ENCODE data around the gene ZNF530.

The ZNF530 gene

DNA sequence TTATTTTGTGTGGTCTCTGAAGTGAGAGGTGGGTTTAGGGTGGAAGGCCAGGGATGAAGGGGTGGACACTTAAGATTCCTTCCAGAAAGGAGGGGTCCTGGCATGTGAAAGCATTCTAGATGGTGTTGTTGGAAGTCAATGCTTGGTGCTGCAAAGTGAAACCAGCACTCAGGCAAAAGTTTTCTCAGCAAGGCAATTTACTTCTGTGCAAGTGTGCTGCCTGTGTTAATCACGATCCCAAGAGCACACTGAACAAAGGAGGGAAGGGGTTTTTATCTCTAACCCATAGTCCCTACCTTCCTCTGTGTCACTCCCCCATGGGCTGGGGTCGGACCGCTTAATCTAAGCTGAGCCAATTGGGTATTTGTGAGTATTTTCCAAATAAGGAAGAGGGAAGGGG lies 15.7 kb downstream of the ZNF530 start:
- peak; percentile 38 for DNase-seq

DNA sequence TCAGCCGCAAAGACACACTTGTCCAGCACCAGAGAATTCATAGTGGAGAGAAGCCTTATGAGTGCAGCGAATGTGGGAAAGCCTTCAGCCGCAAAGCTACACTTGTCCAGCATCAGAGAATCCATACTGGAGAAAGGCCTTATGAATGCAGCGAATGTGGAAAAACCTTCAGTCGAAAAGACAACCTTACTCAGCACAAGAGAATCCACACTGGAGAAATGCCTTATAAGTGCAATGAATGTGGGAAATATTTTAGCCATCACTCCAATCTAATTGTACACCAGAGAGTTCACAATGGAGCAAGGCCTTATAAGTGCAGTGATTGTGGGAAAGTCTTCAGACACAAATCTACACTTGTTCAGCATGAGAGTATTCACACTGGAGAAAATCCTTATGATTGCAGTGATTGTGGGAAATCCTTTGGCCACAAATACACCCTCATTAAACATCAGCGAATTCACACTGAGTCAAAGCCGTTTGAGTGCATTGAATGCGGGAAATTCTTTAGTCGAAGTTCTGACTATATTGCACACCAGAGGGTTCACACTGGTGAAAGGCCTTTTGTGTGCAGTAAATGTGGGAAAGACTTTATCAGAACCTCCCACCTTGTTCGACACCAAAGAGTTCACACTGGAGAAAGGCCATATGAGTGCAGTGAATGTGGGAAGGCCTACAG lies 21.1 kb downstream of the ZNF530 start:
- no peak for DNase-seq

DNA sequence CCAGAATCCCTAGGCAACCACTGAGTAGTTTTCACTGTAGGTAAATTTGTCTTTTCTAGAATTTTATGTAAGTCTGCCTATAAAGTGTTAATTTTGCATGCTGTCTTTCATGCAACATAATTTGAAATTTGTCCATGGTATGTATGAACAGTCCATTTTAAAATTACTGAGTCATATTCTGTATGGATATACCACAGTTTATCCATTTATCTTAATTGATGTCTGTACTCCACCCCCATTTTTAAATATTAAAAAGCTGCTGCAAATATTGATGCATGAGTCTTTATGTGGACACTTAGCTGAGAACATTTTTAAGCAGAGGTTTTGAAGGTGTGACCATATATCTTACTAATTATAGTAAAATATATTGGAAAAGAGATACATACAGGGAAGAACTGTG lies 23.4 kb downstream of the ZNF530 start:
- DNase-seq, result no peak

DNA sequence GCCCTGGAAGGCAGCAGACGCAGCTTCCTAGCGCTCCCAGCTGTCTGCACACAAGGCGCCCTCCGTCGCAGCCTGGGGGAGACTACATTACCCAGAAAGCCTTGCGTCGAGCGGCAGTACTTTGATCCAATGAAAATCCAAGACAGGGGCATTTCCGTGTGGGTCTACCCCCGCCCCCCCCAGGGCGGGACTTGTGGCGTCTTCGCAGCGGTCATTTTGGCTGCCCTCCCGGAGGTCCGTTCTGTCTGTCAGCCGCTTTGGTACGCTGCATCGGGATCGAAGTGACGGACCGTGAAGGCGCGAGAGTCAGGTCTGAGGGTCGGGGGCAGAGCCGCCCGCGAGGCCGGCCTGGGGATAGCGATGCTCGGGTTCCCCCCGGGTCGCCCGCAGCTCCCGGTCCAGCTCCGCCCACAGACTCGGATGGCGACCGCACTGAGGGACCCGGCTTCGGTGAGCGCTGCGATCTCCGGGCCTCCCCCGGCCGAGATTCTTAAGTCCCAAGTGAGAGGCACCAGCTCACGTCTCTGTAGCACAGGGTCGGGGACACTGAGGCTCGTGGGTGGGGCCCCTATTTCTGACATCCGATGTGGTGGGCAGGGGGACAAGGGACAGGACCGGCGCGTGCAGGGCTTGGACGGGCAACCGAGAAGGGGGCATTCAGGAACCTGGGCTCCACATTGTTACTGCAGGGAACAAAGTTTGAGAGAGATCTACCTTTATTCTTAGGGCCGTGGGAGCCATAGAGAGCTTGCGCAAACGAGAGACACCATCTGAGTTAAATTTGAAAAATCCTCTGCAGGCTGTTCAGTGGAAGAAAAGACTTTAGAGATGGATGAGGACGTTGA lies 33.5 kb downstream of the ZNF530 start, which contains the start of gene ZNF211:
Gene ZNF211 (plus strand): TSS at position 182 of the 845 bp plus-strand sequence. CDS start 179 bp downstream, at position 361.
- peak; percentile 96 for DNase-seq

DNA sequence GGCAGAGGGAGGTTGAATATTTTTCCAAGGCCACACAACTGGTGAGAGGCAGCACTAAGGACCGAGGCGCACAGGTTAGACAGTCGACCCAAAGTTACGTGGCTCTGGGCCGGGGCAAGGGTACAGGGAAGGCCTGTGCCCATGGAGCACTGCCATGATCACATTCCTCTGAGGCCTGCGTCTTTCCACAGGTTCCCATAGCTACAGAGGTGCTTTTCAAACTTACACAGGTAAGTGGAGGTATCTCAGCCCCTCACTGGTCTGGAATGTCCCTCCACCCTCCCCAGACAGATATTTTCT lies 34.1 kb downstream of the ZNF530 start:
- no peak for DNase-seq

DNA sequence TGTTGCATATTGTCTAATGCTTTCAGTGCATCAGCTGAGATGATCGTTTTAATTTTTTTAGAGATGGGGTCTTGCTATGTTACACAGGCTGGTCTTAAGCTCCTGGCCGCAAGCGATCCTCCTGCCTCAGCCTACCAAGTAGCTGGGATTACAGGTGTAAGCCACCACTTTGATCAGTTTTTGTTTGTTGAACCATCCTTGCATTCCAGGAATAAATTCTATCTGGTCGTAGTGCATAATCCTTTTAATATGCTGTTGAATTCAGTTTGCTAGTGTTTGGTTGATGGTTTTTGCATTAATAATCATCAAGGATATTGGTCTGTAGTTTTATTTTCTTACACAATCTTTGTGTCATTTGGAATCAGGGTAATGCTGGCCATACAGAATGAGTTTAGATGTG lies 37.7 kb downstream of the ZNF530 start:
- no peak for DNase-seq

DNA sequence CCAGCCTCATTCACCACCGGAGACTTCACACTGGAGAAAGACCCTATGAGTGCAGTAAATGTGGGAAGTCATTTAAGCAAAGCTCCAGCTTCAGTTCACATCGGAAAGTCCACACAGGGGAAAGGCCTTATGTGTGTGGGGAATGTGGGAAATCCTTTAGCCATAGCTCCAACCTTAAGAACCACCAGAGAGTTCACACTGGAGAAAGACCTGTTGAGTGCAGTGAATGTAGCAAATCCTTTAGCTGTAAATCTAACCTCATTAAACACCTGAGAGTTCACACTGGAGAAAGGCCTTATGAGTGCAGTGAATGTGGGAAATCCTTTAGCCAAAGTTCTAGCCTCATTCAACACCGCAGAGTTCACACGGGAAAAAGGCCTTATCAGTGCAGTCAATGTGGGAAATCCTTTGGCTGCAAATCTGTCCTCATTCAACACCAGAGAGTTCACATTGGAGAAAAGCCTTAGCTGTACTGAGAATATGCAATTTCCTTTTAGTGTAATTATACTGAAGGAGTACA lies 42.1 kb downstream of the ZNF530 start:
- DNase-seq, result no peak

DNA sequence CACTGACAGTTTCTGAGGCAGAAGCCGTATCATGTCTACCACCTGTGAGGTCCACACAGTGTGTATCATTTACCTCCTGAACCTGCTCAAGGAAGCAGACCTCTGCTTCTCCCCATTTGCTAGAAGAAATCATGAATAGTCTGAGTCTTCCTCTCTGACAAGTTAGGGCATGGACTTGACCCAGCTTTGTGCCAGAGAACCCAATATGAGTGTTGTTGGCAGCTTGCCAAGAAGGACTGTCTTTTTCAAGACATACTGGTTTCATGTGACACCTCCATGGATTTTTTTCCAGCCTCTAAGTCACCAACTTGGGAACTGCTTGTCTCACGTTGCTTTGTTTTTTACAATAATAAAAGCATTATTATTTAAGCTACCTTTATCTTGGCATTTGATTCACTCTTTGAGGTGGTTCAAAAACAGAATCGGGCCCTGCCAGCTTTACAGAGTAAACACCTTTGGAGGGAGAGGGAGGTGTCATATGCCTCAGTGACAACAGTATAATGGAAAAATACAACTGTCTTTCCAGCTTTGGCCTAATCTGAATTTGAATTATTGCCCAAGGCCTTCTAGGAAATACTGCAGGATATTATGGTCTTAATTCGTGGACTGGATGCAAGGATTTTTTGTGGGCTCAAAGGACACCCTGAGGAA lies 42.8 kb downstream of the ZNF530 start:
- DNase-seq, result peak; percentile 20

DNA sequence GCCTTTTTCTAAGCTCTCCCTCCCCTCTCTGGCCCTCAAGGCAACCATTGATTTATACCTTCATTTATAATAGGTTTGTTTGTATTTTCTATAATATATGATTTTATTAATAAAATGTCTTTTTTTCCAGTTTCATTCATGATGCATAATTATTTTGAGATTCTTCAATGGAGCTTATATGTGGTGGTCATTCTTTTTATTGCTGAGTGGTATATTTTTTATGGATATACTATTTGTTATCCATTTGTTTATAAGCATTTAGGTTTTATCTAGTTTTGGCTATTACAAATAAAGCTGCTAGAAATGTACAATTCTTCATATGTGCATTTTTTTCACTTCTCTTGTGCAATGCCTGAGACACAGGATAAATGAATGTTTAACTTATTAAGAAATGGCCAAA lies 44.0 kb downstream of the ZNF530 start:
- no peak for DNase-seq

DNA sequence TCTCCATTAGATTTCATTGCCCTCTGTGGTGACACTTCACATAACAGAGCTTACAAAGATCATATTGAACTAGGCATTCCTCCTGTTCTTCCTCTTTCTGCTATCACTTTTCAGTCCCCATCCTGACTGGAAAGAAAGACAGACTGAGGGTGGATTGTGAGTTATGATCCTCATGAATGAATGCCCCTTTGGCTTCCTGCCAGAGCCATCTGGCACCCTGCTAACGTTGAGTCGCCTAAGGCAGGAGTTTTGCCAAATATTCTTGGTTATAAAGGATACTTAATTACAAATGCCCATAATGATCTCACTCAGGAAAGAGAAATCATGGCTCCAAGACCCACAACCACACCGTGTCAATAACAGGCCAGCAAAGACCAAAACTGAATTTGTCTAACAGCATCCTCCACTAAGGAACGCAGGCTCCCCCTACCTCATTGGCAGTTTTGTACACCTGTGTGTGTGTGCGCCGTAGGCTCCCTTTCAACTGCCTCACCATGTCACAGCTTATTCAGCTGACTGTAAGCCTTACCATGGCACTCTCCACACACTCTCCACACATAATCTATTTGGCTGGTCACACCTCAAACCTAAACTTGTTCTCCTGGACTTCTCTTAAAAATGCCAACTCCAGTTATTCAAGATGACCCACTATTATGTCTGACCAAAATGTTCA lies 48.8 kb downstream of the ZNF530 start:
- DNase-seq, result no peak

DNA sequence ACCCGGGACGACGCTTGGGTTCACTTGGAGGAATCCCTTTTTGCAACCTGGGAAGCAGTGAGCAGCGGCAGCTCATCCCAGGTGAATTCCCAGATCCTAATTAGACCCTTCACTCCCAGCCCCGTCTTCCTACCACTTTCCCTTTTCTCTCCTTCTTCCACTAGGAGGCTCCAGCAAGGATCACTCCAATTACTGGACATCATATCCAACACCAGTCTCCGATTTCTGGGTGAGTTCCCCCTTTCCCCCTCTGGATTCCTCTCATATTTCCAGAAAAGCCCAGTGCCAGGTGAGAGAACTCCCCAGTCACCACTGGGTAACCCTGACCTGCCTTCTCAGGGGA lies 51.9 kb downstream of the ZNF530 start:
- no peak for DNase-seq

DNA sequence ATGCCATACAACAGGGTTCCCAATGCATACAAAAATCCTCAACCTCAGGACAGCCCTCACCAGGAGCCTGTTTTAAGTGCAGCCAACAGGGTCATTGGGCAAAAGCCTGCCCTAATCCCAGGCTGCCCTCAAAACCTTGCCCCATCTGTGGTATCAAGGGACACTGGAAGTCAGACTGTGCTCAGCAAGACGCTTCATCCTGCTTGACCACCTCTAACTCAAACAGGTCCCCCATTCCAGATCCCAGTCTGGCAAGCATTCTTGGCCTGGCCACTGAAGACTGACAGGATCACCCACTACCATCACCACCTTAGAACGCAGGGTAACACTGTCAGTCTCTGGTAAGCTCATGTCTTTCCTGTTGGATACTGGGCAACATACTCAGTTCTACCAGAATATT lies 54.0 kb downstream of the ZNF530 start:
- DNase-seq, result no peak

DNA sequence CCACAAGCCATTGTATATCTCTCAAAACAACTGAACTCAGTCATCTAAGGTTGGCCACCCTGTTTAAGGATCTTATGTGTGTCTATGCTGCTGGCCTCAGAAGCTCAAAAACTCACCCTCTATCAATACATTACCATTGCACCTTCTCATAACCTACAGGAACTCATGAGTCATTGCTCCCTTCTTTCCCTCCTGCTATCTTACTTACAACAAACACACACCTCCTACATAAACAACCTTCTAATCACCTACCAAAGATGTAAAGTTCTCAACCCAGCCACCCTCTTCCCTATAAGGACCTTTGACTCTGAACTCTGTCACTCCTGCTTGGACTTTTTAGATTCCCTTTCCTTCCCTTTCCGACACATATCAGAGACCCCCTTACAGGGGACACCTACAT lies 55.8 kb downstream of the ZNF530 start:
- no peak for DNase-seq

DNA sequence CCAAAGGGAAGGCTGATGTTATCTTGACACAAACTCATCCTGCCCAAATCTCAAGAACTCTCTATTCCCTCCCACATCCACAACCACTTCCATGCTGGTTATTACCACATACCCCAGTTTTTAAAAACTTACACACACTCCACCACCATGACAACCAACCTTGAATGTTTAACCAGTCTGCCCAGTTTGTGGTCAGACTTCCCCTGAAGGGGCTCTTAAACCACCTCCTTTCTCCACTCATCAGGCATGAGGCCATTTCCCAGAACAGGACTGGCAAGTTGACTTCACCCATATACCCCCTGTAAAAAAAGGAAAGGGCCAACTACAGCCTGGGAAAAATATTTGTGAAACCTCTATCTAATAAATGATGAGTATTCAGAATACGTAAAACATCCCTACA lies 56.7 kb downstream of the ZNF530 start:
- no peak for DNase-seq

Data from hematopoietic multipotent progenitor cell treated with erythropoietin and hydrocortisone succinate and interleukin-3 and kit ligand, for 8 days (in vitro differentiated cells).